ENCODE data around the gene MAP3K20. TPM values are rescaled to one million over a fixed set of nuclear protein-coding genes. Genes with fewer than 3 reads are reported as not detected.

MAP3K20 gene
- total and polyA plus RNA-seq, 8 donors, result 49.6 to 71.8 (median 64.6) TPM

- no peaks in the 10 kb centered on the region for H3K36me3 ChIP-seq
- TF ChIP-seq CTCF (IDR thresholded peaks at IDR 0.05), result no peak
- DNase-seq, result no peak
- no peaks in the 10 kb centered on the region for H3K4me1 ChIP-seq
- no peak overlapping the region for H3K27ac ChIP-seq
- no peak overlapping the region for H3K4me3 ChIP-seq
- H3K9me3 ChIP-seq, result no peaks in the 10 kb centered on the region
- no peaks in the 10 kb centered on the region for H3K27me3 ChIP-seq
- intact Hi-C loops (cut with DNase I), result no loop called here
- ATAC-seq, result no peak
Observed at GRCh38 chr2:173286153-173286809, 210.6 kb downstream of the MAP3K20 start.

GRCh38 chr2:173287594-173287993 is 211.9 kb downstream of the MAP3K20 start:
- Histone ChIP-seq H3K4me3 (no peak overlapping the region), H3K4me1 (no peaks in the 10 kb centered on the region), H3K27ac (no peak overlapping the region), H3K36me3 (no peaks in the 10 kb centered on the region), H3K9me3 (peaks cover 0 to 2% of the 10 kb centered on the region in 2 donors), H3K27me3 (no peaks in the 10 kb centered on the region)
- intact Hi-C loops (cut with DNase I), result no loop called here
- ATAC-seq (no peak), DNase-seq (no peak)
- TF ChIP-seq CTCF (IDR thresholded peaks at IDR 0.05), result no peak

- ATAC-seq (no peak), DNase-seq (no peak)
- TF ChIP-seq CTCF (IDR thresholded peaks at IDR 0.05), result no peak
- H3K27ac ChIP-seq, result no peak overlapping the region
- intact Hi-C loops (cut with DNase I), result no loop called here
- H3K27me3 ChIP-seq, result no peaks in the 10 kb centered on the region
- no peak overlapping the region for H3K4me3 ChIP-seq
- peaks cover 0 to 11% of the 10 kb centered on the region in 2 donors for H3K9me3 ChIP-seq
- no peaks in the 10 kb centered on the region for H3K36me3 ChIP-seq
- H3K4me1 ChIP-seq, result no peaks in the 10 kb centered on the region
Observed at GRCh38 chr2:173288561-173288960, 212.9 kb downstream of the MAP3K20 start.

GRCh38 chr2:173290046-173290445 is 214.4 kb downstream of the MAP3K20 start:
- ATAC-seq (no peak), DNase-seq (no peak)
- no peak for TF ChIP-seq CTCF (IDR thresholded peaks at IDR 0.05)
- Histone ChIP-seq H3K27me3 (no peaks in the 10 kb centered on the region), H3K9me3 (peaks cover 0 to 19% of the 10 kb centered on the region in 2 donors), H3K4me3 (no peak overlapping the region), H3K36me3 (no peaks in the 10 kb centered on the region), H3K27ac (no peak overlapping the region), H3K4me1 (no peaks in the 10 kb centered on the region)
- intact Hi-C loops (cut with DNase I), result no loop called here

GRCh38 chr2:173290518-173290917 is 214.9 kb downstream of the MAP3K20 start:
- Histone ChIP-seq H3K27ac (no peak overlapping the region), H3K4me3 (no peak overlapping the region), H3K9me3 (peaks cover 0 to 22% of the 10 kb centered on the region in 2 donors), H3K4me1 (no peaks in the 10 kb centered on the region), H3K27me3 (no peaks in the 10 kb centered on the region), H3K36me3 (no peaks in the 10 kb centered on the region)
- intact Hi-C loops (cut with DNase I), result no loop called here
- TF ChIP-seq CTCF (IDR thresholded peaks at IDR 0.05), result no peak
- ATAC-seq, result no peak
- DNase-seq, result no peak
